ENCODE results near the gene AK8.
A peak's percentile ranks its signal among the peaks of the same experiment; 100 is the strongest.

AK8 gene

GRCh38 chr9:132857616-132858342 is 20.3 kb downstream of the AK8 start:
- H3K79me2 ChIP-seq (ENCODE audit: insufficient read depth, low read length), result no peaks in the 10 kb centered on the region
- H2AFZ ChIP-seq (ENCODE audit: low read length), result no peak overlapping the region
- H3K4me2 ChIP-seq (ENCODE audit: low read depth, low read length, poor library complexity, severe bottlenecking), result no peak overlapping the region
- no peaks in the 10 kb centered on the region for H3K9me2 ChIP-seq (replicated peaks; ENCODE audit: low read depth, low read length)
- H3K36me3 ChIP-seq (ENCODE audit: insufficient read depth, low read length), result no peaks in the 10 kb centered on the region
- peaks cover 31% of the 10 kb centered on the region for H3K4me1 ChIP-seq (ENCODE audit: insufficient read depth, low read length, poor library complexity, severe bottlenecking)
- H3F3A ChIP-seq (ENCODE audit: low read depth), result no peaks in the 10 kb centered on the region
- H3K27me3 ChIP-seq (ENCODE audit: insufficient read depth, low read length, poor library complexity, severe bottlenecking), result no peaks in the 10 kb centered on the region
- TF ChIP-seq EZH2phosphoT487 (IDR thresholded peaks at IDR 0.05; ENCODE audit: borderline replicate concordance) (no peak), CTCF (conservative IDR thresholded peaks at IDR 0.05; ENCODE audit: low read length) (peak; percentile 48)
- no peaks in the 10 kb centered on the region for H3K9me3 ChIP-seq (ENCODE audit: insufficient read depth, low read depth, low read length)
- H3K9ac ChIP-seq (ENCODE audit: low read depth, low read length, poor library complexity, severe bottlenecking), result no peak overlapping the region
- H4K20me1 ChIP-seq (ENCODE audit: insufficient read depth, low read length, poor library complexity, severe bottlenecking), result no peaks in the 10 kb centered on the region
- no peak overlapping the region for H3K4me3 ChIP-seq (ENCODE audit: low read length, poor library complexity, severe bottlenecking)

GRCh38 chr9:132857031-132857430 is 21.1 kb downstream of the AK8 start:
- TF ChIP-seq EZH2phosphoT487 (IDR thresholded peaks at IDR 0.05; ENCODE audit: borderline replicate concordance), result no peak
- no peak for TF ChIP-seq CTCF (conservative IDR thresholded peaks at IDR 0.05; ENCODE audit: low read length)
- Histone ChIP-seq H4K20me1 (ENCODE audit: insufficient read depth, low read length, poor library complexity, severe bottlenecking) (no peaks in the 10 kb centered on the region), H3K4me3 (ENCODE audit: low read length, poor library complexity, severe bottlenecking) (no peak overlapping the region), H3K4me1 (ENCODE audit: insufficient read depth, low read length, poor library complexity, severe bottlenecking) (peaks cover 24% of the 10 kb centered on the region), H3K9ac (ENCODE audit: low read depth, low read length, poor library complexity, severe bottlenecking) (no peak overlapping the region), H3K9me2 (replicated peaks; ENCODE audit: low read depth, low read length) (no peaks in the 10 kb centered on the region), H3K36me3 (ENCODE audit: insufficient read depth, low read length) (no peaks in the 10 kb centered on the region), H3F3A (ENCODE audit: low read depth) (no peaks in the 10 kb centered on the region), H3K27me3 (ENCODE audit: insufficient read depth, low read length, poor library complexity, severe bottlenecking) (no peaks in the 10 kb centered on the region), H3K79me2 (ENCODE audit: insufficient read depth, low read length) (no peaks in the 10 kb centered on the region), H3K4me2 (ENCODE audit: low read depth, low read length, poor library complexity, severe bottlenecking) (no peak overlapping the region), H3K9me3 (ENCODE audit: insufficient read depth, low read depth, low read length) (no peaks in the 10 kb centered on the region), H2AFZ (ENCODE audit: low read length) (no peak overlapping the region)

- Histone ChIP-seq H4K20me1 (ENCODE audit: insufficient read depth, low read length, poor library complexity, severe bottlenecking) (no peaks in the 10 kb centered on the region), H3K27me3 (ENCODE audit: insufficient read depth, low read length, poor library complexity, severe bottlenecking) (no peaks in the 10 kb centered on the region), H3K9me2 (replicated peaks; ENCODE audit: low read depth, low read length) (no peaks in the 10 kb centered on the region), H3K9ac (ENCODE audit: low read depth, low read length, poor library complexity, severe bottlenecking) (no peak overlapping the region), H2AFZ (ENCODE audit: low read length) (no peak overlapping the region), H3K4me2 (ENCODE audit: low read depth, low read length, poor library complexity, severe bottlenecking) (no peak overlapping the region), H3K79me2 (ENCODE audit: insufficient read depth, low read length) (no peaks in the 10 kb centered on the region), H3K4me1 (ENCODE audit: insufficient read depth, low read length, poor library complexity, severe bottlenecking) (peaks cover 24% of the 10 kb centered on the region), H3K4me3 (ENCODE audit: low read length, poor library complexity, severe bottlenecking) (no peak overlapping the region), H3F3A (ENCODE audit: low read depth) (no peaks in the 10 kb centered on the region), H3K36me3 (ENCODE audit: insufficient read depth, low read length) (no peaks in the 10 kb centered on the region), H3K9me3 (ENCODE audit: insufficient read depth, low read depth, low read length) (no peaks in the 10 kb centered on the region)
- TF ChIP-seq CTCF (conservative IDR thresholded peaks at IDR 0.05; ENCODE audit: low read length) (no peak), EZH2phosphoT487 (IDR thresholded peaks at IDR 0.05; ENCODE audit: borderline replicate concordance) (no peak)
These were observed 22.2 kb downstream of the AK8 start for GRCh38 chr9:132855904-132856303.

Data from Loucy (cell line).